A549 (cell line): Measurements from ENCODE around the gene PRKAG2. TPM values are rescaled to one million over a fixed set of nuclear protein-coding genes. Genes with fewer than 3 reads are reported as not detected.
A peak's percentile ranks its signal among the peaks of the same experiment; 100 is the strongest.

Source experiments
- ATAC-seq, 2 experiments: fragments of 200-7000 bp in 1 of 2; fragments of >200 bp in 1 of 2; cut with Nextera tagmentation in 1 of 2; cut with Tn5 transposase in 1 of 2; 3 replicates each; pipeline versions ENCODE4 v1.8.0 to v1.9.1; 2018 to 2020; ENCODE audit warnings: mild to moderate bottlenecking in 1 of 2, moderate library complexity in 1 of 2
- CTCF ChIA-PET: fragments of 300-600 bp; sonication (Branson Sonifier 250); formaldehyde crosslinking; extraction: SDS; loops from one replicate; lab custom pipeline; 2021; ENCODE audit warnings: antibody characterized with exemption, inconsistent platforms; lab: Yijun Ruan, JAX
- POLR2A ChIA-PET: fragments of 350-600 bp; formaldehyde crosslinking; extraction: SDS; loops from one replicate; lab custom pipeline; 2021; ENCODE audit warnings: antibody characterized with exemption, inconsistent platforms; lab: Yijun Ruan, JAX
- DNase-seq, 2 experiments: peaks; one replicate each; pipeline versions ENCODE4 v3.0.0 to v3.0.0-alpha.2; 2011 to 2016; ENCODE audit warnings: low read depth in 1 of 2, low spot score in 1 of 2
- FAIRE-seq: peaks from 2 replicates; lab custom pipeline; 2011; peaks lifted over from hg19 to GRCh38; lab: Jason Lieb, UNC
- H3K27ac ChIP-seq, 2 experiments: fragments of >200 bp; sonication (Bioruptor Twin); formaldehyde crosslinking; 3 replicates each; pipeline ENCODE4 v1.5.1; 2016 to 2017
- H3K4me1 ChIP-seq: fragments of >200 bp; sonication (Bioruptor Twin); formaldehyde crosslinking; 3 replicates; pipeline ENCODE4 v1.6.1; 2016
- H3K4me2 ChIP-seq: fragments of >200 bp; sonication (Bioruptor Twin); formaldehyde crosslinking; 3 replicates; pipeline ENCODE4 v1.6.1; 2016
- H3K4me3 ChIP-seq: fragments of >200 bp; sonication (Bioruptor Twin); formaldehyde crosslinking; 3 replicates; pipeline ENCODE4 v1.5.1; 2016
- H3K9me3 ChIP-seq: fragments of >200 bp; sonication (Bioruptor Twin); formaldehyde crosslinking; 3 replicates; pipeline ENCODE4 v1.6.1; 2016
- ATOH8 ChIP-seq: fragments of 250-450 bp; sonication (Bioruptor Pico); IDR thresholded peaks from 2 replicates; pipeline ENCODE4 v1.5.0; 2020; ENCODE audit warnings: low read depth, mild to moderate bottlenecking, moderate library complexity
- CBX8 ChIP-seq: fragments of 200-600 bp; sonication (generic); IDR thresholded peaks from 2 replicates; pipeline ENCODE4 v1.6.1; 2016
- CHD2 ChIP-seq: fragments of 150-350 bp; IDR thresholded peaks from 2 replicates; pipeline ENCODE4 v1.6.1; 2014; ENCODE audit warnings: low read length; ENCODE audit not compliant: partially characterized antibody
- CHD4 ChIP-seq: fragments of 200-600 bp; sonication (generic); IDR thresholded peaks from 2 replicates; pipeline ENCODE4 v1.6.1; 2016; ENCODE audit warnings: antibody characterized with exemption, mild to moderate bottlenecking, borderline replicate concordance
- CTCF ChIP-seq: fragments of >200 bp; sonication (Bioruptor Twin); formaldehyde crosslinking; IDR thresholded peaks from 3 replicates; pipeline ENCODE4 v1.5.1; 2016
- E2F6 ChIP-seq: IDR thresholded peaks from 2 replicates; pipeline ENCODE4 v1.6.1; 2012; ENCODE audit warnings: low read depth, borderline replicate concordance
- FOSB ChIP-seq: fragments of 250-450 bp; sonication (Bioruptor Pico); IDR thresholded peaks from 2 replicates; pipeline ENCODE4 v1.5.0; 2020; ENCODE audit warnings: mild to moderate bottlenecking, moderate library complexity
- HMGXB4 ChIP-seq: fragments of 250-450 bp; sonication (Bioruptor Pico); IDR thresholded peaks from 2 replicates; pipeline ENCODE4 v1.5.0; 2021; ENCODE audit warnings: mild to moderate bottlenecking, moderate library complexity, borderline replicate concordance
- HOXA7 ChIP-seq: fragments of 250-450 bp; sonication (Bioruptor Pico); IDR thresholded peaks from 2 replicates; pipeline ENCODE4 v1.5.0; 2020; ENCODE audit warnings: mild to moderate bottlenecking, moderate library complexity
- HOXB13 ChIP-seq: fragments of 250-450 bp; sonication (Bioruptor Pico); IDR thresholded peaks from 2 replicates; pipeline ENCODE4 v1.5.0; 2020; ENCODE audit warnings: low read depth, mild to moderate bottlenecking, moderate library complexity
- JUNB ChIP-seq: fragments of >200 bp; sonication (Bioruptor Twin); formaldehyde crosslinking; IDR thresholded peaks from 2 replicates; pipeline ENCODE4 v1.6.1; 2016
- MAX ChIP-seq: IDR thresholded peaks from 2 replicates; pipeline ENCODE4 v1.6.1; 2012
- MAZ ChIP-seq: fragments of 150-350 bp; IDR thresholded peaks from 2 replicates; pipeline ENCODE4 v1.6.1; 2014; ENCODE audit warnings: antibody characterized with exemption, low read depth, low read length, borderline replicate concordance
- MYC ChIP-seq: IDR thresholded peaks from 2 replicates; pipeline ENCODE4 v1.6.1; 2012; ENCODE audit warnings: mild to moderate bottlenecking, inconsistent platforms, low read length, improper control_type of control experiment, borderline replicate concordance
- NFE2L2 ChIP-seq: fragments of 150-350 bp; conservative IDR thresholded peaks from 2 replicates; pipeline ENCODE4 v1.6.1; 2014; ENCODE audit warnings: low read length
- NR3C1 ChIP-seq: fragments of >200 bp; sonication (Bioruptor Twin); formaldehyde crosslinking; IDR thresholded peaks from 3 replicates; pipeline ENCODE4 v1.6.1; 2017
- PHF8 ChIP-seq: fragments of 200-600 bp; sonication (generic); IDR thresholded peaks from 2 replicates; pipeline ENCODE4 v1.6.1; 2016; ENCODE audit warnings: low read depth, mild to moderate bottlenecking, antibody characterized with exemption, moderate library complexity, borderline replicate concordance
- POLR2AphosphoS2 ChIP-seq: conservative IDR thresholded peaks from 2 replicates; pipeline ENCODE4 v1.6.1; 2012; ENCODE audit warnings: low read length, improper control_type of control experiment, inconsistent platforms
- RNF2 ChIP-seq: fragments of 200-600 bp; sonication (generic); IDR thresholded peaks from 2 replicates; pipeline ENCODE4 v1.6.1; 2016; ENCODE audit warnings: low read depth, mild to moderate bottlenecking, antibody characterized with exemption, moderate library complexity, borderline replicate concordance
- SREBF2 ChIP-seq: fragments of 450-650 bp; IDR thresholded peaks from 2 replicates; pipeline ENCODE4 v1.6.1; 2014; ENCODE audit warnings: mild to moderate bottlenecking, moderate library complexity
- TP53 ChIP-seq: fragments of 250-450 bp; sonication (Bioruptor Pico); IDR thresholded peaks from 2 replicates; pipeline ENCODE4 v1.5.0; 2021; ENCODE audit warnings: mild to moderate bottlenecking, moderate library complexity
- ZSCAN20 ChIP-seq: fragments of 250-450 bp; sonication (Bioruptor Pico); IDR thresholded peaks from 2 replicates; pipeline ENCODE4 v1.8.0; 2022; ENCODE audit warnings: mild to moderate bottlenecking, moderate library complexity
- WGBS: methylation state at CpG from one replicate; pipeline ENCODE4 v1.1.6; 2017; ENCODE audit errors: missing lambda C conversion rate; 5-methylcytosine and 5-hydroxymethylcytosine counted together
- polyA plus RNA-seq, 4 experiments: library from polyadenylated mRNA; depleted of rRNA in 3 of 4; stranded (reverse); fragments of >200 nt; fragmentation: RNase III in 1 of 4; extraction: RNeasy Plus Mini Kit Qiagen cat#74134 plus additional on column Dnase treatment in 1 of 4; gene quantifications; 2 replicates in 3 of 4; 3 replicates in 1 of 4; pipeline ENCODE4 v1.2.3, GENCODE V29; 2011 to 2017

Gene PRKAG2
- polyA plus RNA-seq, 2 of the 4 experiments (the other 2 are of a cell fraction), result 26.5 to 31.7 TPM

GRCh38 chr7:151702961-151703360 is 174.0 kb downstream of the PRKAG2 start:
- POLR2A ChIA-PET, result no interaction called here

GRCh38 chr7:151700586-151701165 is 176.2 kb downstream of the PRKAG2 start:
- H3K4me1 ChIP-seq, result peaks cover 67% of the 10 kb centered on the region
- TF ChIP-seq NR3C1, result no peak
- TF ChIP-seq E2F6, result no peak
- TF ChIP-seq PHF8, result no peak
- TF ChIP-seq MAX, result no peak
- TF ChIP-seq TP53 (CRISPR knock-in tag), result no peak
- no peak for TF ChIP-seq HOXA7 (CRISPR knock-in tag)
- TF ChIP-seq MYC, result no peak
- no peak for TF ChIP-seq CBX8
- no peak for TF ChIP-seq HMGXB4 (CRISPR knock-in tag)
- TF ChIP-seq CTCF, result no peak
- TF ChIP-seq ATOH8 (CRISPR knock-in tag), result no peak
- no peak for TF ChIP-seq CHD2
- TF ChIP-seq FOSB (CRISPR knock-in tag), result no peak
- TF ChIP-seq MAZ, result no peak
- TF ChIP-seq HOXB13, result no peak
- H3K27ac ChIP-seq, result peak overlapping the region; percentile 83 to 89
- ATAC-seq (no peak), DNase-seq (no peak), FAIRE-seq (no peak)
- no peaks in the 10 kb centered on the region for H3K9me3 ChIP-seq
- no peak overlapping the region; the same call in 2 of the 3 replicates for H3K4me2 ChIP-seq
- POLR2A ChIA-PET, result no interaction called here
- WGBS, result 90% methylated on average over 13 of the region's 13 CpGs
- CTCF ChIA-PET, result interaction anchor here (0.7 to 6.3 kb wide), 7 partner anchors 12 to 129 kb away, joined by 3 to 66 read pairs (median 3); no protein-coding TSS in a partner anchor
- no peak overlapping the region for H3K4me3 ChIP-seq

More at GRCh38 chr7:151702961-151703360, 174.0 kb downstream of the PRKAG2 start:
- DNase-seq (no peak), ATAC-seq (no peak), FAIRE-seq (no peak)
- CTCF ChIA-PET, result interaction anchor here (0.6 to 5.2 kb wide), 9 partner anchors 10 to 77 kb away, joined by 3 to 44 read pairs (median 4); no protein-coding TSS in a partner anchor
- TF ChIP-seq JUNB, result no peak
- no peak for TF ChIP-seq ZSCAN20
- TF ChIP-seq CHD4, result no peak
- TF ChIP-seq NFE2L2, result no peak
- TF ChIP-seq CBX8, result no peak
- no peak for TF ChIP-seq POLR2AphosphoS2
- TF ChIP-seq SREBF2, result no peak
- no peak for TF ChIP-seq RNF2
- H3K4me3 ChIP-seq, result no peak overlapping the region
- no peaks in the 10 kb centered on the region for H3K9me3 ChIP-seq
- H3K4me2 ChIP-seq, result no peak overlapping the region
- WGBS, result 90% methylated on average over 9 of the region's 9 CpGs
- peaks cover 55% of the 10 kb centered on the region for H3K4me1 ChIP-seq
- peak overlapping the region in 1 of 2 experiments; percentile 47; a peak in 3 of 6 replicates for H3K27ac ChIP-seq
